Esophagus squamous epithelium (tissue), 4 donors: Measurements from ENCODE around the gene YPEL2.

Source experiments
- CTCF ChIP-seq, 6 experiments: fragments of 450-650 bp in 4 of 6; fragments of 200-600 bp in 2 of 6; sonication (generic) in 2 of 6; IDR thresholded peaks; one replicate each; pipeline ENCODE4 v1.5.1; 2016 to 2019; ENCODE audit warnings: antibody characterized with exemption in 6 of 6, mild to moderate bottlenecking in 4 of 6, moderate library complexity in 4 of 6
- POLR2A ChIP-seq, 4 donors: fragments of 450-650 bp; IDR thresholded peaks; one replicate each; pipeline ENCODE4 v1.6.1; 2017; ENCODE audit warnings: antibody characterized with exemption in 4 of 4, mild to moderate bottlenecking in 4 of 4, moderate library complexity in 3 of 4

GRCh38 chr17:59418732-59419166 lies 87.3 kb downstream of the YPEL2 start:
- TF ChIP-seq CTCF (IDR thresholded peaks at IDR 0.05), result no peak
- no peak for TF ChIP-seq POLR2A (IDR thresholded peaks at IDR 0.05)
